Measurements from ENCODE around the gene ABHD2. TPM values are rescaled to one million over a fixed set of nuclear protein-coding genes. Genes with fewer than 3 reads are reported as not detected.

ABHD2 gene
- total and polyA plus RNA-seq, 2 donors (not counting 3 experiments of a cell fraction or from before 2014, with no cell fraction given) = 14.0 to 62.2 TPM

GRCh38 chr15:89215627-89216026 lies 127.4 kb downstream of the ABHD2 start:
- no peaks in the 10 kb centered on the region for H3K36me3 ChIP-seq (ENCODE audit: control insufficient read depth in 2 of 2, extremely low read depth in 1 of 2, insufficient read depth in 2 of 2, low read length in 2 of 2)
- BruUV-seq (replicated peaks) = no TSS peak
- FAIRE-seq (no peak), DNase-seq (ENCODE audit: low read depth, low spot score) (no peak)
- no peak overlapping the region for H3K9ac ChIP-seq (replicated peaks; ENCODE audit: extremely low read depth, insufficient read depth, low read length)
- H3K4me1 ChIP-seq (ENCODE audit: control insufficient read depth, extremely low read depth, insufficient read depth, low read length) = no peaks in the 10 kb centered on the region
- intact Hi-C loops (cut with micrococcal nuclease) (no loop called here), dilution Hi-C loops (cut with MboI; ENCODE audit: extremely low pct_ligation_motif_present, low sequenced_read_pairs) (no loop called here)
- no peak overlapping the region for H3K4me2 ChIP-seq (ENCODE audit: insufficient read depth, low read length)
- H3K79me2 ChIP-seq (ENCODE audit: control insufficient read depth, insufficient read depth, low read length) = no peaks in the 10 kb centered on the region
- no peak overlapping the region for H3K4me3 ChIP-seq (replicated peaks in 1 of 3; ENCODE audit: insufficient read depth in 1 of 3, low read depth in 1 of 3, low read length in 3 of 3)
- no peak overlapping the region for H2AFZ ChIP-seq (ENCODE audit: low read depth, low read length)
- TF ChIP-seq EZH2 (IDR thresholded peaks at IDR 0.05; ENCODE audit: borderline replicate concordance, low read depth, low read length, severe bottlenecking) = no peak
- TF ChIP-seq POLR2AphosphoS5 (IDR thresholded peaks at IDR 0.05; ENCODE audit: insufficient read depth, low read depth, low read length) = no peak
- TF ChIP-seq FOS (IDR thresholded peaks at IDR 0.05; ENCODE audit: borderline replicate concordance, insufficient read depth, low read length) = no peak
- TF ChIP-seq MYC (IDR thresholded peaks at IDR 0.05; ENCODE audit: low read depth, low read length) = no peak
- no peak for TF ChIP-seq POLR2A (IDR thresholded peaks at IDR 0.05; ENCODE audit: low read depth, low read length)
- TF ChIP-seq MAX (IDR thresholded peaks at IDR 0.05; ENCODE audit: insufficient read depth, insufficient read length) = no peak
- no peak for TF ChIP-seq JUN (IDR thresholded peaks at IDR 0.05; ENCODE audit: borderline replicate concordance, insufficient read depth, insufficient read length, low read depth)
- no peak for TF ChIP-seq GATA2 (IDR thresholded peaks at IDR 0.05; ENCODE audit: insufficient read depth, insufficient read length, low read depth, low read length)
- TF ChIP-seq CTCF (IDR thresholded peaks at IDR 0.05; ENCODE audit: extremely low read depth in 1 of 2, insufficient read depth in 1 of 2, low read depth in 1 of 2, low read length in 2 of 2) = no peak
- CTCF ChIA-PET = interaction anchor here (0.5 to 1.5 kb wide), 3 partner anchors 9 to 29 kb away, joined by 3 to 18 read pairs (median 3); partner anchors contain the start of gene FANCI
- no peaks in the 10 kb centered on the region for H4K20me1 ChIP-seq (replicated peaks; ENCODE audit: control insufficient read depth, extremely low read depth, insufficient read depth, low read length)
- peaks cover 5 to 6% of the 10 kb centered on the region in 2 experiments for H3K27me3 ChIP-seq (ENCODE audit: control insufficient read depth in 2 of 2, insufficient read depth in 2 of 2, low read length in 2 of 2)
- no peaks in the 10 kb centered on the region for H3K9me1 ChIP-seq (replicated peaks; ENCODE audit: control insufficient read depth, extremely low read depth, insufficient read depth, low read length)
- H3K9me3 ChIP-seq (replicated peaks; ENCODE audit: control insufficient read depth, insufficient read depth, low read length) = no peaks in the 10 kb centered on the region
- no peak overlapping the region for H3K27ac ChIP-seq (ENCODE audit: insufficient read depth, low read depth, low read length)
- POLR2A ChIA-PET = no interaction called here

All from endothelial cell of umbilical vein (primary cell).